Parathyroid adenoma (tissue), 2 donors: ENCODE measurements around the gene CDC23.

Experiments
- H2AFZ ChIP-seq: fragments of 300-600 bp; sonication (generic); one replicate; pipeline ENCODE4 v1.7.0; 2017; ENCODE audit warnings: antibody characterized with exemption, mild to moderate bottlenecking
- H3K27ac ChIP-seq: fragments of 300-600 bp; sonication (generic); one replicate; pipeline ENCODE4 v1.7.0; 2017
- H3K27me3 ChIP-seq: fragments of 300-600 bp; sonication (generic); one replicate; pipeline ENCODE4 v1.7.0; 2017; ENCODE audit warnings: low read length; ENCODE audit not compliant: control insufficient read depth, insufficient read depth
- H3K36me3 ChIP-seq: fragments of 300-600 bp; sonication (generic); one replicate; pipeline ENCODE4 v1.7.0; 2017; ENCODE audit warnings: low read length; ENCODE audit not compliant: control insufficient read depth, insufficient read depth
- H3K4me1 ChIP-seq: fragments of 300-600 bp; sonication (generic); one replicate; pipeline ENCODE4 v1.7.0; 2017; ENCODE audit warnings: control low read depth
- H3K4me2 ChIP-seq: fragments of 300-600 bp; sonication (generic); one replicate; pipeline ENCODE4 v1.7.0; 2017; ENCODE audit warnings: low read length
- H3K4me3 ChIP-seq: fragments of 300-600 bp; sonication (generic); one replicate; pipeline ENCODE4 v1.7.0; 2017; ENCODE audit warnings: low read depth, low read length
- H3K79me2 ChIP-seq: fragments of 300-600 bp; sonication (generic); one replicate; pipeline ENCODE4 v1.7.0; 2017; ENCODE audit warnings: control low read depth
- H3K9ac ChIP-seq: fragments of 300-600 bp; sonication (generic); one replicate; pipeline ENCODE4 v1.7.0; 2017; ENCODE audit warnings: mild to moderate bottlenecking
- H3K9me3 ChIP-seq: fragments of 300-600 bp; sonication (generic); one replicate; pipeline ENCODE4 v1.7.0; 2017; ENCODE audit warnings: low read length; ENCODE audit not compliant: control insufficient read depth
- CTCF ChIP-seq: fragments of 300-600 bp; sonication (generic); IDR thresholded peaks from one replicate; pipeline ENCODE4 v1.7.0; 2017; ENCODE audit warnings: antibody characterized with exemption, mild to moderate bottlenecking
- donor health status: primary hyperparathyroidism.

CDC23 gene

GRCh38 chr5:138188626-138189025 is 24.5 kb downstream of the CDC23 start:
- H3K4me1 ChIP-seq = no peaks in the 10 kb centered on the region
- no peaks in the 10 kb centered on the region for H3K36me3 ChIP-seq
- no peak overlapping the region for H3K9ac ChIP-seq
- H3K27ac ChIP-seq = no peak overlapping the region
- H3K9me3 ChIP-seq = no peaks in the 10 kb centered on the region
- H2AFZ ChIP-seq = no peak overlapping the region
- no peaks in the 10 kb centered on the region for H3K27me3 ChIP-seq
- H3K4me2 ChIP-seq = no peak overlapping the region
- H3K79me2 ChIP-seq = no peaks in the 10 kb centered on the region
- no peak overlapping the region for H3K4me3 ChIP-seq
- no peak for TF ChIP-seq CTCF

GRCh38 chr5:138186002-138186447 is 27.1 kb downstream of the CDC23 start:
- TF ChIP-seq CTCF = no peak
- Histone ChIP-seq H2AFZ (no peak overlapping the region), H3K36me3 (no peaks in the 10 kb centered on the region), H3K4me1 (no peaks in the 10 kb centered on the region), H3K4me2 (no peak overlapping the region), H3K9me3 (no peaks in the 10 kb centered on the region), H3K9ac (no peak overlapping the region), H3K27ac (no peak overlapping the region), H3K27me3 (no peaks in the 10 kb centered on the region), H3K79me2 (no peaks in the 10 kb centered on the region), H3K4me3 (no peak overlapping the region)

- H3K4me1 ChIP-seq = no peaks in the 10 kb centered on the region
- no peaks in the 10 kb centered on the region for H3K9me3 ChIP-seq
- H3K27ac ChIP-seq = no peak overlapping the region
- H3K4me2 ChIP-seq = no peak overlapping the region
- no peak overlapping the region for H3K4me3 ChIP-seq
- H3K79me2 ChIP-seq = no peaks in the 10 kb centered on the region
- TF ChIP-seq CTCF = no peak
- H3K36me3 ChIP-seq = no peaks in the 10 kb centered on the region
- no peak overlapping the region for H2AFZ ChIP-seq
- H3K27me3 ChIP-seq = no peaks in the 10 kb centered on the region
- H3K9ac ChIP-seq = no peak overlapping the region
Measured at GRCh38 chr5:138182808-138183207, 30.3 kb downstream of the CDC23 start.

GRCh38 chr5:138180841-138181240 is 32.3 kb downstream of the CDC23 start:
- H3K4me3 ChIP-seq = no peak overlapping the region
- H2AFZ ChIP-seq = no peak overlapping the region
- H3K36me3 ChIP-seq = no peaks in the 10 kb centered on the region
- TF ChIP-seq CTCF = no peak
- H3K9ac ChIP-seq = no peak overlapping the region
- H3K9me3 ChIP-seq = no peaks in the 10 kb centered on the region
- H3K27ac ChIP-seq = no peak overlapping the region
- no peaks in the 10 kb centered on the region for H3K4me1 ChIP-seq
- no peaks in the 10 kb centered on the region for H3K27me3 ChIP-seq
- peaks cover 11% of the 10 kb centered on the region for H3K79me2 ChIP-seq
- no peak overlapping the region for H3K4me2 ChIP-seq

GRCh38 chr5:138180183-138180782 is 32.8 kb downstream of the CDC23 start:
- Histone ChIP-seq H3K9me3 (no peaks in the 10 kb centered on the region), H3K9ac (no peak overlapping the region), H3K27ac (no peak overlapping the region), H3K4me2 (no peak overlapping the region), H3K36me3 (no peaks in the 10 kb centered on the region), H3K27me3 (no peaks in the 10 kb centered on the region), H3K4me3 (no peak overlapping the region), H3K79me2 (peaks cover 11% of the 10 kb centered on the region), H2AFZ (no peak overlapping the region), H3K4me1 (no peaks in the 10 kb centered on the region)
- no peak for TF ChIP-seq CTCF
